H9 (cell line): ENCODE data around the gene MYH2. TPM values are rescaled to one million over a fixed set of nuclear protein-coding genes. Genes with fewer than 3 reads are reported as not detected.

Experiments used
- DNase-seq: peaks from one replicate; pipeline ENCODE4 v3.0.0-alpha.2; 2017
- H2AFZ ChIP-seq: one replicate; pipeline ENCODE4 v1.6.1; 2013; ENCODE audit warnings: mild to moderate bottlenecking, low read length, control low read depth, moderate library complexity
- H2AK5ac ChIP-seq: 2 replicates; pipeline ENCODE4 v1.6.1; 2013; ENCODE audit warnings: low read length, control low read depth, mixed read lengths; ENCODE audit not compliant: insufficient read length
- H2BK120ac ChIP-seq: one replicate; pipeline ENCODE4 v1.6.1; 2013; ENCODE audit warnings: low read depth, mild to moderate bottlenecking, low read length, control low read depth, inconsistent platforms; ENCODE audit not compliant: poor library complexity, severe bottlenecking
- H2BK12ac ChIP-seq: 2 replicates; pipeline ENCODE4 v1.6.1; 2013; ENCODE audit warnings: low read length, control low read depth, mixed read lengths, low read depth; ENCODE audit not compliant: insufficient read length
- H2BK15ac ChIP-seq: 2 replicates; pipeline ENCODE4 v1.6.1; 2013; ENCODE audit warnings: low read depth, low read length, control low read depth
- H2BK20ac ChIP-seq: one replicate; pipeline ENCODE4 v1.6.1; 2013; ENCODE audit warnings: low read depth, mild to moderate bottlenecking, low read length, control low read depth, inconsistent platforms; ENCODE audit not compliant: poor library complexity, severe bottlenecking
- H2BK5ac ChIP-seq: 2 replicates; pipeline ENCODE4 v1.6.1; 2013; ENCODE audit warnings: low read length, control low read depth, mixed read lengths; ENCODE audit not compliant: insufficient read length
- H3K14ac ChIP-seq: 2 replicates; pipeline ENCODE4 v1.6.1; 2013; ENCODE audit warnings: low read length, control low read depth; ENCODE audit not compliant: insufficient read depth
- H3K18ac ChIP-seq: 2 replicates; pipeline ENCODE4 v1.6.1; 2013; ENCODE audit warnings: low read depth, mild to moderate bottlenecking, mixed read lengths, low read length, control low read depth; ENCODE audit not compliant: insufficient read length
- H3K23ac ChIP-seq: 2 replicates; pipeline ENCODE4 v1.6.1; 2013; ENCODE audit warnings: low read length, control low read depth, mixed read lengths, low read depth; ENCODE audit not compliant: insufficient read length
- H3K23me2 ChIP-seq: 2 replicates; pipeline ENCODE4 v1.6.1; 2013; ENCODE audit warnings: low read depth, mild to moderate bottlenecking, mixed read lengths, low read length, control low read depth; ENCODE audit not compliant: insufficient read length, poor library complexity, severe bottlenecking
- H3K27ac ChIP-seq: 2 replicates; pipeline ENCODE4 v1.5.1; 2013; ENCODE audit warnings: low read length, control low read depth, mixed read lengths, low read depth; ENCODE audit not compliant: insufficient read length
- H3K27me3 ChIP-seq: 2 replicates; pipeline ENCODE4 v1.6.1; 2013; ENCODE audit warnings: low read length, control low read depth, inconsistent platforms; ENCODE audit not compliant: insufficient read depth
- H3K4ac ChIP-seq: 2 replicates; pipeline ENCODE4 v1.6.1; 2013; ENCODE audit warnings: low read depth, mild to moderate bottlenecking, control low read depth, inconsistent platforms, low read length, moderate library complexity
- H3K4me1 ChIP-seq: 2 replicates; pipeline ENCODE4 v1.6.1; 2013; ENCODE audit warnings: low read length, control low read depth, inconsistent platforms; ENCODE audit not compliant: insufficient read depth
- H3K4me2 ChIP-seq: 2 replicates; pipeline ENCODE4 v1.6.1; 2013; ENCODE audit warnings: low read length, control low read depth, mixed read lengths; ENCODE audit not compliant: insufficient read length, insufficient read depth
- H3K56ac ChIP-seq: 2 replicates; pipeline ENCODE4 v1.6.1; 2013; ENCODE audit warnings: low read depth, mild to moderate bottlenecking, mixed read lengths, low read length, control low read depth; ENCODE audit not compliant: insufficient read length
- H3K79me1 ChIP-seq: 2 replicates; pipeline ENCODE4 v1.6.1; 2013; ENCODE audit warnings: low read depth, mild to moderate bottlenecking, moderate library complexity, low read length, control low read depth, inconsistent platforms; ENCODE audit not compliant: insufficient read depth, poor library complexity, severe bottlenecking
- H3K79me2 ChIP-seq: 2 replicates; pipeline ENCODE4 v1.6.1; 2013; ENCODE audit warnings: low read length, control low read depth, inconsistent platforms; ENCODE audit not compliant: insufficient read depth
- H3K9ac ChIP-seq: 2 replicates; pipeline ENCODE4 v1.6.1; 2013; ENCODE audit warnings: low read length, control low read depth, mixed read lengths; ENCODE audit not compliant: insufficient read length; ENCODE audit errors: extremely low read depth
- H3K9me3 ChIP-seq: one replicate; pipeline ENCODE4 v1.6.1; 2013; ENCODE audit warnings: low read depth, low read length, inconsistent platforms; ENCODE audit not compliant: control insufficient read depth
- H3T11ph ChIP-seq: one replicate; pipeline ENCODE4 v1.6.1; 2013; ENCODE audit warnings: mild to moderate bottlenecking, low read length, control low read depth, inconsistent platforms
- H4K20me1 ChIP-seq: one replicate; pipeline ENCODE4 v1.6.1; 2013; ENCODE audit not compliant: control insufficient read depth, insufficient read length, insufficient read depth
- H4K5ac ChIP-seq: 2 replicates; pipeline ENCODE4 v1.6.1; 2013; ENCODE audit warnings: low read depth, mild to moderate bottlenecking, mixed read lengths, low read length, control low read depth; ENCODE audit not compliant: insufficient read length
- H4K8ac ChIP-seq: replicated peaks from 2 replicates; pipeline ENCODE4 v1.6.1; 2013; ENCODE audit warnings: low read length, control low read depth, mixed read lengths, low read depth; ENCODE audit not compliant: insufficient read length
- H4K91ac ChIP-seq: 2 replicates; pipeline ENCODE4 v1.6.1; 2013; ENCODE audit warnings: low read depth, mild to moderate bottlenecking, moderate library complexity, mixed read lengths, low read length, control low read depth; ENCODE audit not compliant: insufficient read length
- H3K27ac Mint-ChIP-seq, 3 experiments: 2 replicates in 2 of 3; 3 replicates in 1 of 3; pipeline ENCODE4 v1.8.0; 2020 to 2021; ENCODE audit warnings: mixed read lengths in 3 of 3, mild to moderate bottlenecking in 1 of 3, moderate library complexity in 1 of 3
- H3K27me3 Mint-ChIP-seq: 2 replicates; pipeline ENCODE4 v1.8.0; 2021; ENCODE audit warnings: low read depth, mild to moderate bottlenecking, moderate library complexity, mixed read lengths
- H3K36me3 Mint-ChIP-seq, 3 experiments: 2 replicates in 2 of 3; 3 replicates in 1 of 3; pipeline ENCODE4 v1.8.0; 2020 to 2021; ENCODE audit warnings: low read depth in 3 of 3, mixed read lengths in 3 of 3; ENCODE audit not compliant: insufficient read depth in 1 of 3
- H3K4me1 Mint-ChIP-seq, 2 experiments: 2 replicates each; pipeline ENCODE4 v1.8.0; 2020; ENCODE audit warnings: mixed read lengths in 2 of 2
- H3K4me3 Mint-ChIP-seq, 2 experiments: 2 replicates in 1 of 2; 3 replicates in 1 of 2; pipeline ENCODE4 v1.8.0; 2020 to 2021; ENCODE audit warnings: mild to moderate bottlenecking in 2 of 2, mixed read lengths in 2 of 2, moderate library complexity in 1 of 2
- H3K9me3 Mint-ChIP-seq, 2 experiments: 2 replicates in 1 of 2; 3 replicates in 1 of 2; pipeline ENCODE4 v1.8.0; 2020; ENCODE audit warnings: mild to moderate bottlenecking in 2 of 2, mixed read lengths in 2 of 2, moderate library complexity in 1 of 2
- WGBS: extraction: QIAGEN DNeasy Blood & Tissue Kit; methylation state at CpG from one replicate; pipeline ENCODE4 v1.1.7; 2013; ENCODE audit warnings: missing lambda C conversion rate, low lambda C conversion rate, mixed read lengths; ENCODE audit not compliant: insufficient read length; ENCODE audit errors: extremely low coverage; 5-methylcytosine and 5-hydroxymethylcytosine counted together
- total RNA-seq: library from RNA; stranded (reverse); gene quantifications from 2 replicates; pipeline ENCODE4 v1.2.1, GENCODE V29; 2021
- TF ChIP-seq, protein P1 (sequence below): fragments of 200-600 bp; sonication (generic); conservative IDR thresholded peaks from 3 replicates; pipeline ENCODE4 v1.8.0; 2021; ENCODE audit warnings: antibody characterized with exemption, mild to moderate bottlenecking

The MYH2 gene
- total RNA-seq, 1 experiment from 2014 or later = 0.68 TPM

DNA sequence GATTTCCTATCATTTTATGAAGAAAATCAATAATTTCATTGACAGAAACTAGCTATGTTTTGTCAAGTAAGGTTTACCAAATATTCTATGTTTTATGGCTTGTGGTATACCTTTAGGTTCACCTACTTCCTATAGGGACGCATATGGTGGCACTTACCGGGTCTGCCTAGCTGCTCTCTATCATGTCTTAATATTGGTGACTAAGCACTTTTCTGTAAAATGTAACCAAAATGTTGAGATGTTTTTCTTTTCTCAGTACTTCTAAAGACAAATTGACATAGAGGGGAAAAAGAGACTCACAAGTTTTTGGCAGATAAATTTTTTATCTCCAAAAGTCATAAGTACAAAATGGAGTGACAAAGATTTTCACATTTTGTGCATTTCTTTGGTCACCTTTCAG is 57.5 kb downstream of the MYH2 start:
- Histone ChIP-seq H3K27me3 (no peaks in the 10 kb centered on the region), H3K18ac (no peak overlapping the region), H3K9me3 (no peaks in the 10 kb centered on the region), H2BK15ac (no peak overlapping the region), H2AK5ac (no peak overlapping the region), H3K79me1 (no peaks in the 10 kb centered on the region), H3K4me1 (no peaks in the 10 kb centered on the region), H4K5ac (no peak overlapping the region), H3K23me2 (no peaks in the 10 kb centered on the region), H2BK20ac (no peak overlapping the region), H3K56ac (no peak overlapping the region), H3K9ac (no peak overlapping the region), H3K27ac (no peak overlapping the region), H3K23ac (no peak overlapping the region), H3K79me2 (no peaks in the 10 kb centered on the region), H4K8ac (no peak overlapping the region), H2AFZ (no peak overlapping the region), H3K14ac (no peak overlapping the region), H4K91ac (no peak overlapping the region), H2BK12ac (no peak overlapping the region), H3T11ph (no peak overlapping the region), H2BK5ac (no peak overlapping the region), H3K4me2 (no peak overlapping the region), H3K4ac (no peak overlapping the region), H2BK120ac (no peak overlapping the region), H4K20me1 (no peaks in the 10 kb centered on the region)
- Mint-ChIP-seq H3K9me3 (peaks cover 22 to 28% of the 10 kb centered on the region in 2 experiments), H3K27ac (no peak overlapping the region), H3K4me3 (no peak overlapping the region), H3K27me3 (no peaks in the 10 kb centered on the region), H3K36me3 (peaks cover 2 to 28% (median 9%) of the 10 kb centered on the region in 3 experiments; a peak in 5 of 7 replicates), H3K4me1 (no peaks in the 10 kb centered on the region)
- WGBS = no CpG with 5 or more reads among the region's 2 CpGs
- DNase-seq = no peak
- TF ChIP-seq, protein P1, sequence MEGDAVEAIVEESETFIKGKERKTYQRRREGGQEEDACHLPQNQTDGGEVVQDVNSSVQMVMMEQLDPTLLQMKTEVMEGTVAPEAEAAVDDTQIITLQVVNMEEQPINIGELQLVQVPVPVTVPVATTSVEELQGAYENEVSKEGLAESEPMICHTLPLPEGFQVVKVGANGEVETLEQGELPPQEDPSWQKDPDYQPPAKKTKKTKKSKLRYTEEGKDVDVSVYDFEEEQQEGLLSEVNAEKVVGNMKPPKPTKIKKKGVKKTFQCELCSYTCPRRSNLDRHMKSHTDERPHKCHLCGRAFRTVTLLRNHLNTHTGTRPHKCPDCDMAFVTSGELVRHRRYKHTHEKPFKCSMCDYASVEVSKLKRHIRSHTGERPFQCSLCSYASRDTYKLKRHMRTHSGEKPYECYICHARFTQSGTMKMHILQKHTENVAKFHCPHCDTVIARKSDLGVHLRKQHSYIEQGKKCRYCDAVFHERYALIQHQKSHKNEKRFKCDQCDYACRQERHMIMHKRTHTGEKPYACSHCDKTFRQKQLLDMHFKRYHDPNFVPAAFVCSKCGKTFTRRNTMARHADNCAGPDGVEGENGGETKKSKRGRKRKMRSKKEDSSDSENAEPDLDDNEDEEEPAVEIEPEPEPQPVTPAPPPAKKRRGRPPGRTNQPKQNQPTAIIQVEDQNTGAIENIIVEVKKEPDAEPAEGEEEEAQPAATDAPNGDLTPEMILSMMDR = no peak
